HEK293 (cell line): ENCODE measurements around the gene SLC7A4.

Source experiments
- MEIS1 ChIP-seq: sonication (generic); formaldehyde crosslinking; IDR thresholded peaks from 2 replicates; pipeline ENCODE4 v1.8.1; 2022; ENCODE audit warnings: missing genetic modification reagents, mild to moderate bottlenecking, borderline replicate concordance
- ZBTB7A ChIP-seq: fragments of 450-650 bp; formaldehyde crosslinking; IDR thresholded peaks from 2 replicates; pipeline ENCODE4 v1.5.1; 2016; ENCODE audit warnings: low read depth, missing biosample characterization, missing genetic modification characterization
- ZEB2 ChIP-seq: fragments of 450-650 bp; formaldehyde crosslinking; IDR thresholded peaks from 2 replicates; pipeline ENCODE4 v1.5.1; 2016; ENCODE audit warnings: missing biosample characterization, missing genetic modification characterization
- ZNF501 ChIP-seq: fragments of 450-650 bp; formaldehyde crosslinking; IDR thresholded peaks from 2 replicates; pipeline ENCODE4 v1.5.1; 2016; ENCODE audit warnings: missing biosample characterization, missing genetic modification characterization
- ZNF629 ChIP-seq: fragments of 450-650 bp; formaldehyde crosslinking; IDR thresholded peaks from 2 replicates; pipeline ENCODE4 v1.5.1; 2017; ENCODE audit warnings: missing biosample characterization, missing genetic modification characterization
- TF ChIP-seq, protein P1 (sequence below): fragments of 450-650 bp; formaldehyde crosslinking; IDR thresholded peaks from 2 replicates; pipeline ENCODE4 v1.5.1; 2016; ENCODE audit warnings: missing biosample characterization, missing genetic modification characterization

DNA sequence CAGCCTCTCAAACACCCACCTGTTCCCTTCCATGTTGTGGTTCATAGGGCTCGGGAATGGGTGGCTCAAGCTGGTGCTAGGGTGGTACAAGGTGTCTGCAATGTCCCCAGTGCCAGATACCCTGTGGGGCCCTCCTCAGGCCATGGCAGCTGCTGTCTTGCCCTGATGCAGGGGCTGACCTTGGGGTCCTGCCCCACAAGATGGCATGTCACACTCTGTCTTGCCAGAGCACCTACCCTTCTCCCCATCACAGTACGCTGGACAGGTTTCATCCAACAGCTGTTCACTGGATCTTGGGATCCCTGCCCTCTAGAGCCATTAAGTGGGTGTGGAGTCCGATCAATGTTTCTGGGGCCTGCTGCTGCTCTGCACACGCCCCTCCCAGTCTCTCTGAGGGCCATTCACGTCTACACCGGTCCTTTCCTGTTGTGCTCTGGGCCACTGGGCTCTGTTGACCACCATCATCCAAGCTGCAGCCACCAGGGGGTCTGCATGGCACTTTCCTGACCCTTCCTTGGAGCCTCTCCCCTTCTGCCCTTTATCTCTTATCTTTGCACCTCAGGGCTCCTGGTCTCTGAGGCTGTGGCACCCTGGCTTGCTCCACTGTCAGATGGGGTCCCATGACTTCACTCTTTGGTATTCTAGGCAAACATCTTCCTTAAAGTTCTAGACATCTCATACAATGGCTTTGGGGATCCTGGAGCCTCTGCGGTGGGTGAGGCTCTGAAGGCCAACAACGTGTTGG is 20.5 kb upstream of the SLC7A4 start:
- TF ChIP-seq, protein P1, sequence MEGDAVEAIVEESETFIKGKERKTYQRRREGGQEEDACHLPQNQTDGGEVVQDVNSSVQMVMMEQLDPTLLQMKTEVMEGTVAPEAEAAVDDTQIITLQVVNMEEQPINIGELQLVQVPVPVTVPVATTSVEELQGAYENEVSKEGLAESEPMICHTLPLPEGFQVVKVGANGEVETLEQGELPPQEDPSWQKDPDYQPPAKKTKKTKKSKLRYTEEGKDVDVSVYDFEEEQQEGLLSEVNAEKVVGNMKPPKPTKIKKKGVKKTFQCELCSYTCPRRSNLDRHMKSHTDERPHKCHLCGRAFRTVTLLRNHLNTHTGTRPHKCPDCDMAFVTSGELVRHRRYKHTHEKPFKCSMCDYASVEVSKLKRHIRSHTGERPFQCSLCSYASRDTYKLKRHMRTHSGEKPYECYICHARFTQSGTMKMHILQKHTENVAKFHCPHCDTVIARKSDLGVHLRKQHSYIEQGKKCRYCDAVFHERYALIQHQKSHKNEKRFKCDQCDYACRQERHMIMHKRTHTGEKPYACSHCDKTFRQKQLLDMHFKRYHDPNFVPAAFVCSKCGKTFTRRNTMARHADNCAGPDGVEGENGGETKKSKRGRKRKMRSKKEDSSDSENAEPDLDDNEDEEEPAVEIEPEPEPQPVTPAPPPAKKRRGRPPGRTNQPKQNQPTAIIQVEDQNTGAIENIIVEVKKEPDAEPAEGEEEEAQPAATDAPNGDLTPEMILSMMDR (tag by site-specific recombination) = no peak
- TF ChIP-seq MEIS1 (CRISPR knock-in tag) = no peak
- TF ChIP-seq ZEB2 (tag by site-specific recombination) = no peak
- no peak for TF ChIP-seq ZNF501 (tag by site-specific recombination)
- TF ChIP-seq ZNF629 (tag by site-specific recombination) = no peak
- no peak for TF ChIP-seq ZBTB7A
